Natural killer cell (primary cell): ENCODE results near the gene AQP11. TPM values are rescaled to one million over a fixed set of nuclear protein-coding genes. Genes with fewer than 3 reads are reported as not detected.
"Not testable (repeated sequence)": the region's sequence is repeated elsewhere in the genome, so short reads cannot be mapped to it uniquely, and the experiment has no call there.

Experiments used
- ATAC-seq, 3 donors: fragments of 150-1000 bp in 2 of 3; fragments of 200-7000 bp in 1 of 3; cut with Tn5 transposase; 1 replicate in 1 of 3; 2 replicates in 2 of 3; pipeline ENCODE4 v1.10.0; 2021; ENCODE audit warnings: mild to moderate bottlenecking in 2 of 3, moderate library complexity in 2 of 3
- DNase-seq, 2 donors: peaks; one replicate each; pipeline versions ENCODE4 v3.0.0 to v3.0.0-alpha.2; 2013 to 2021; ENCODE audit warnings: mixed read lengths in 1 of 2
- H3K27ac ChIP-seq: one replicate; pipeline ENCODE4 v1.5.1; 2013; ENCODE audit warnings: mild to moderate bottlenecking, low read length
- H3K27me3 ChIP-seq: one replicate; pipeline ENCODE4 v1.6.1; 2013; ENCODE audit warnings: low read length; ENCODE audit not compliant: control insufficient read depth, insufficient read depth
- H3K36me3 ChIP-seq: one replicate; pipeline ENCODE4 v1.6.1; 2013; ENCODE audit warnings: low read length; ENCODE audit not compliant: control insufficient read depth, insufficient read depth
- H3K4me1 ChIP-seq: one replicate; pipeline ENCODE4 v1.6.1; 2013; ENCODE audit warnings: low read length; ENCODE audit not compliant: control insufficient read depth, insufficient read depth
- H3K4me3 ChIP-seq: one replicate; pipeline ENCODE4 v1.5.1; 2013; ENCODE audit warnings: low read length
- H3K9me3 ChIP-seq: one replicate; pipeline ENCODE4 v1.6.1; 2013; ENCODE audit warnings: low read length; ENCODE audit not compliant: control insufficient read depth, insufficient read depth
- H3K27ac Mint-ChIP-seq, 2 donors: one replicate each; pipeline ENCODE4 v1.8.0; 2022; ENCODE audit warnings: mild to moderate bottlenecking in 2 of 2, mixed read lengths in 2 of 2, moderate library complexity in 1 of 2
- H3K27me3 Mint-ChIP-seq, 2 donors: one replicate each; pipeline ENCODE4 v1.8.0; 2022; ENCODE audit warnings: low read depth in 2 of 2, mixed read lengths in 2 of 2
- H3K36me3 Mint-ChIP-seq: one replicate; pipeline ENCODE4 v1.8.0; 2022; ENCODE audit warnings: mixed read lengths
- H3K4me1 Mint-ChIP-seq, 2 donors: one replicate each; pipeline ENCODE4 v1.8.0; 2022; ENCODE audit warnings: mixed read lengths in 2 of 2
- H3K4me3 Mint-ChIP-seq: one replicate; pipeline ENCODE4 v1.8.0; 2022; ENCODE audit warnings: mild to moderate bottlenecking, moderate library complexity, mixed read lengths
- H3K9me3 Mint-ChIP-seq, 2 donors: one replicate each; pipeline ENCODE4 v1.8.0; 2022; ENCODE audit warnings: mixed read lengths in 2 of 2
- WGBS: methylation state at CpG from one replicate; pipeline ENCODE4 v1.1.7; 2013; ENCODE audit warnings: missing lambda C conversion rate; ENCODE audit not compliant: insufficient coverage; 5-methylcytosine and 5-hydroxymethylcytosine counted together
- intact Hi-C: fragments of 100-400 bp; cut with micrococcal nuclease; formaldehyde crosslinking; loops from one replicate; pipeline ENCODE4 v1.14.2; 2022
- total RNA-seq, 4 donors: library from RNA; stranded (reverse); fragments of 120-200 nt in 1 of 4; gene quantifications; one replicate each; pipeline versions ENCODE4 v1.2.3 to v1.2.4, GENCODE V29; 2013 to 2022
- TF ChIP-seq, protein P1 (sequence below): fragments of 200-600 bp; IDR thresholded peaks from one replicate; pipeline ENCODE4 v1.8.0; 2022; ENCODE audit warnings: antibody characterized with exemption

AQP11 gene
- total RNA-seq, 3 donors from 2014 or later (not counting 1 experiment from before 2014, with no cell fraction given) = 0.21 to 0.55 (median 0.50) TPM

DNA sequence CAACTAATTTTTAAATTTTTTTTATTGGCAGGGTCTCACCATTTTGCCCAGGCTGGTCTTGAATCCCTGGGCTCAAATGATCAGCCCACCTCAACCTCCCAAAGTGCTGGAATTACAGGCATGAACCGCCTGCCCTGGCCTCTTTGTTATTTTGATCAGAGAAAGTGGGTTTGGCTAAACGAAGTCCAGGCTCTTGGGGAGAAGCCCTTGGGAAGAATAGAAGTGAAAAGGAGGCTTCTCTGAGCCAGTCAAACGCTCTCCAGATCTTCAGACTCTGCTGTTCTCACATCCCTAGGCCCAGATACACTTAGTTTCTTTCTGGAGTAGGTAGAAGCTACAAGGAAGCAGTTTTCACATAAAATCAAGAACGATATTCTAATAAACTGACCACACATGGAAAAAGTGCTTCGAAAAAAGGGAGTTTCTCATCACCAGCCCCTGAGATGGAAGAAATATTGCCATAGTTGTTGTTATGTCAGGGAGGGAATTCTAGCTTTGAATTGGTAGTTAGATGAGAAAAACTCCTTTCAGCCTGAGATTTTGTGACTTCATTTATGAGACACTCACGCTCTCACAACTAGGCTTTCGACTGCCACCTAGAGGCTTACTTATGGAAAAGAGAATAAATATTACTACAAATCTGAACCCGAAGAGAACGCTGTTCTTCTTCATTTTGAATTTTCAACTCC, 41.7 kb upstream of the AQP11 start:
- Histone ChIP-seq H3K27ac (no peak overlapping the region), H3K9me3 (no peaks in the 10 kb centered on the region), H3K4me3 (no peak overlapping the region), H3K4me1 (no peaks in the 10 kb centered on the region), H3K27me3 (no peaks in the 10 kb centered on the region), H3K36me3 (no peaks in the 10 kb centered on the region)
- TF ChIP-seq, protein P1, sequence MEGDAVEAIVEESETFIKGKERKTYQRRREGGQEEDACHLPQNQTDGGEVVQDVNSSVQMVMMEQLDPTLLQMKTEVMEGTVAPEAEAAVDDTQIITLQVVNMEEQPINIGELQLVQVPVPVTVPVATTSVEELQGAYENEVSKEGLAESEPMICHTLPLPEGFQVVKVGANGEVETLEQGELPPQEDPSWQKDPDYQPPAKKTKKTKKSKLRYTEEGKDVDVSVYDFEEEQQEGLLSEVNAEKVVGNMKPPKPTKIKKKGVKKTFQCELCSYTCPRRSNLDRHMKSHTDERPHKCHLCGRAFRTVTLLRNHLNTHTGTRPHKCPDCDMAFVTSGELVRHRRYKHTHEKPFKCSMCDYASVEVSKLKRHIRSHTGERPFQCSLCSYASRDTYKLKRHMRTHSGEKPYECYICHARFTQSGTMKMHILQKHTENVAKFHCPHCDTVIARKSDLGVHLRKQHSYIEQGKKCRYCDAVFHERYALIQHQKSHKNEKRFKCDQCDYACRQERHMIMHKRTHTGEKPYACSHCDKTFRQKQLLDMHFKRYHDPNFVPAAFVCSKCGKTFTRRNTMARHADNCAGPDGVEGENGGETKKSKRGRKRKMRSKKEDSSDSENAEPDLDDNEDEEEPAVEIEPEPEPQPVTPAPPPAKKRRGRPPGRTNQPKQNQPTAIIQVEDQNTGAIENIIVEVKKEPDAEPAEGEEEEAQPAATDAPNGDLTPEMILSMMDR = peak; percentile 59
- Mint-ChIP-seq H3K4me3 (no peak overlapping the region), H3K9me3 (no peaks in the 10 kb centered on the region), H3K36me3 (no peaks in the 10 kb centered on the region), H3K27me3 (no peaks in the 10 kb centered on the region), H3K4me1 (peaks cover 7 to 9% of the 10 kb centered on the region in 2 donors), H3K27ac (no peak overlapping the region)
- DNase-seq = peak in 1 of 2 donors; percentile 75
- ATAC-seq = peak in 2 of 3 donors; percentile 49 to 53
- intact Hi-C loops = loop anchor here (2.0 to 5.0 kb wide), 2 partner anchors 76 to 359 kb away; partner anchors contain the start of gene PAK1
- 45% methylated on average over 4 of the region's 9 CpGs for WGBS

DNA sequence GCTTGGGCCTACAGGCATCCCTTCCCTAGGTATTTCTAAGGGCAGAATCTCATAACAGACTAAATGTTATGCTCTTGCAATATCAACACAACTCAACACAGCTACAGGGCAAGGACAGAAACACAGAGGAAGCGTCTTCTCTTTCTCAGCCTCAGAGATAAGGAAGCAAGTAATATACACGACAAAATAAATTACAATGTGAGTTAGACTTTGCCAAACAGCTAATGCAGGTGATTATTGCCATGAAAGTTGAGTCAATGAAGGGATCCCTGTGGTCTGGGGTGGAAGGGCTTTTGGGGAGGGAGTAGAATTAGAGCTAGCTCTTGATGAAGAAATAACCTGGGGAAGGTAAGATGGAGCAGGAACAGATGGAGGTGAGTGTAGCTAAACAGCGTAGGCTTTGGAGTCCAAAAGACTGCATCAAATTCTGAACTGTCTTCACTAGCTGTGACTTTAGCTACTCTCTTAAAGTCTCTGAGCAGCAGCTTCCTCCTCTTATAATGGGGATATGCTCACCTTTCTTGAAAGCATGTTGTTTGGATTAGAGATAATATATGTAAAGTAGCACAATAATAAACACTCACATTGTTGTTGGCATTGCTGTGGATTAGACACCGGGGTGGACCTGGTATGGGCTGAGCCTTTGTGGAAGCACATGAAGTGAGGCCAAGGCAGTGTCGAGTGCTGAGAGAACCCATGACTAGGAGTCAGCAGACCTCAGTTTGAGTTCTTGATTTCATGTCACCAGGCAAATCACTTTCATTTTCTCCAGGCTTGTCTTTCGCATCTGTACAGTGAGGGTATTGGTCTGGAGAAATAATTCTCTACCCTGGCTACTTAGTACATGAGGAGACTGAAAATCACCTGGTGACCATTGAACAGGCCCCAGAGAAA, 41.0 kb upstream of the AQP11 start:
- Mint-ChIP-seq H3K9me3 (no peaks in the 10 kb centered on the region), H3K4me1 (peaks cover 7 to 9% of the 10 kb centered on the region in 2 donors), H3K4me3 (no peak overlapping the region), H3K36me3 (no peaks in the 10 kb centered on the region), H3K27me3 (no peaks in the 10 kb centered on the region), H3K27ac (no peak overlapping the region)
- ATAC-seq = no peak
- no peaks in the 10 kb centered on the region for H3K4me1 ChIP-seq
- H3K9me3 ChIP-seq = no peaks in the 10 kb centered on the region
- H3K4me3 ChIP-seq = no peak overlapping the region
- DNase-seq = no peak
- intact Hi-C loops = loop anchor here (2.0 to 5.0 kb wide), 2 partner anchors 76 to 360 kb away; partner anchors contain the start of gene PAK1
- H3K27ac ChIP-seq = no peak overlapping the region
- TF ChIP-seq, protein P1 = peak; percentile 6
- H3K36me3 ChIP-seq = no peaks in the 10 kb centered on the region
- 75% methylated on average over 5 of the region's 6 CpGs for WGBS
- H3K27me3 ChIP-seq = no peaks in the 10 kb centered on the region

DNA sequence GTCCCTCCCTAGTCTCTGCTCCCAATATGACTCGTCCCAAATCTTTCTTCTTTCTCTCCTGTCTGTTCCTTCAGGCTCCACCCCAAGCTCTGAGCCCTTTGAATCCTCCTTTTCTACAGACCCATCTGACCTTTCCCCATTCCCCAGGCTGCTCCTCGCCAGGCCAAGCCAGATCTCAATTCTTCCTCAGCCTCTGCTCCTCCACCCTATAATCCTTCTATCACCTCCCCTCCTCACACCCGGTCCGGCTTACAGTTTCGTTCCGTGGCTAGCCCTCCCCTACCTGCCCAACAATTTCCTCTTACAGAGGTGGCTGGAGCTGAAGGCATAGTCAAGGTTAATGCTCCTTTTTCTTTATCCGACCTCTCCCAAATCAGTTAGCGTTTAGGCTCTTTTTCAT, 38.3 kb upstream of the AQP11 start:
- H3K27ac Mint-ChIP-seq, H3K27ac ChIP-seq, H3K4me3 Mint-ChIP-seq, H3K36me3 ChIP-seq, H3K9me3 Mint-ChIP-seq, DNase-seq, H3K27me3 Mint-ChIP-seq, ATAC-seq, H3K4me3 ChIP-seq, intact Hi-C loops, H3K4me1 Mint-ChIP-seq, H3K9me3 ChIP-seq, H3K4me1 ChIP-seq, H3K27me3 ChIP-seq, H3K36me3 Mint-ChIP-seq: not testable (repeated sequence)
- WGBS = 90% methylated on average over 8 of the region's 8 CpGs

DNA sequence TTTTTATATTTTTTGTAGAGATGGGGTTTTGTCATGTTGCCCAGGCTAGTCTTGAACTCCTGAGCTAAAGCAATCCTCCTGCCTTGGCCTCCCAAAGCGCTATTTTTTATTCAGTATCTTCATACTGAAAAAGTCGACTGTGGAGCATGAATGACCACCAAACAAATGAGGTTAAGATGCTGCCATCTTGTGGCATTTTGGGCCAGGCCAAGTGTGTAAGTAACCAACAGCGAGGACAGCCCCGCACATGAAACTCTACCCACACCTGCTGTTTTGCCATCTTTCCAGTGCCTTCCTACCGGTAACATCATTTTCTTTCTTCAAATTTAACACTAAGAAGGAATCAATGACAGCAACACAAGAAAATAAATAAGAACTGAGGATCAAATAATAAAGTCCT, 32.2 kb upstream of the AQP11 start:
- H3K27ac ChIP-seq = no peak overlapping the region
- no peak overlapping the region for H3K4me3 Mint-ChIP-seq
- ATAC-seq (no peak), DNase-seq (no peak)
- no peaks in the 10 kb centered on the region for H3K4me1 Mint-ChIP-seq
- H3K36me3 Mint-ChIP-seq = no peaks in the 10 kb centered on the region
- H3K9me3 ChIP-seq = no peaks in the 10 kb centered on the region
- TF ChIP-seq, protein P1 = no peak
- no peak overlapping the region for H3K4me3 ChIP-seq
- H3K27me3 ChIP-seq = no peaks in the 10 kb centered on the region
- WGBS = 74% methylated on average over 5 of the region's 5 CpGs
- H3K9me3 Mint-ChIP-seq = no peaks in the 10 kb centered on the region
- no peaks in the 10 kb centered on the region for H3K4me1 ChIP-seq
- no peak overlapping the region for H3K27ac Mint-ChIP-seq
- peaks cover 0 to 3% of the 10 kb centered on the region in 2 donors for H3K27me3 Mint-ChIP-seq
- intact Hi-C loops = no loop called here
- no peaks in the 10 kb centered on the region for H3K36me3 ChIP-seq
